SK-N-MC (cell line): ENCODE measurements around the gene SAXO2.
"Not testable (repeated sequence)": the region's sequence is repeated elsewhere in the genome, so short reads cannot be mapped to it uniquely, and the experiment has no call there.

ENCODE experiments used
- EZH2 ChIP-seq: fragments of 200-600 bp; sonication (generic); IDR thresholded peaks from one replicate; pipeline ENCODE4 v1.6.1; 2017; ENCODE audit warnings: antibody characterized with exemption
- FOXP2 ChIP-seq: optimal IDR thresholded peaks from 2 replicates; pipeline ENCODE3; 2011; ENCODE audit warnings: mild to moderate bottlenecking, moderate library complexity; ENCODE audit not compliant: insufficient read depth; ENCODE audit errors: extremely low read length, control extremely low read depth
- POLR2AphosphoS5 ChIP-seq: IDR thresholded peaks from 2 replicates; pipeline ENCODE4 v1.6.1; 2012; ENCODE audit warnings: mild to moderate bottlenecking, low read depth, low read length, borderline replicate concordance

- not testable (repeated sequence) for TF ChIP-seq POLR2AphosphoS5, EZH2, FOXP2
These were observed 48.7 kb downstream of the SAXO2 start for GRCh38 chr15:82311321-82311720.
